Endothelial cell (in vitro differentiated cells): Measurements from ENCODE around the gene SLBP. TPM values are rescaled to one million over a fixed set of nuclear protein-coding genes. Genes with fewer than 3 reads are reported as not detected.

ENCODE experiments used
- DNase-seq: peaks from one replicate; pipeline ENCODE4 v3.0.0; 2021; ENCODE audit warnings: low spot score
- H3K27ac Mint-ChIP-seq: one replicate; pipeline ENCODE4 v1.8.0; 2021; ENCODE audit warnings: mixed read lengths, inconsistent platforms; ENCODE audit not compliant: unreplicated experiment
- H3K27me3 Mint-ChIP-seq: one replicate; pipeline ENCODE4 v1.8.0; 2021; ENCODE audit warnings: mild to moderate bottlenecking, moderate library complexity, mixed read lengths, inconsistent platforms; ENCODE audit not compliant: unreplicated experiment
- H3K36me3 Mint-ChIP-seq: one replicate; pipeline ENCODE4 v1.8.0; 2021; ENCODE audit warnings: mild to moderate bottlenecking, low read depth, mixed read lengths, inconsistent platforms; ENCODE audit not compliant: unreplicated experiment
- H3K4me1 Mint-ChIP-seq: one replicate; pipeline ENCODE4 v1.8.0; 2021; ENCODE audit warnings: mild to moderate bottlenecking, mixed read lengths, inconsistent platforms; ENCODE audit not compliant: unreplicated experiment
- H3K4me3 Mint-ChIP-seq: one replicate; pipeline ENCODE4 v1.8.0; 2021; ENCODE audit warnings: mild to moderate bottlenecking, mixed read lengths, inconsistent platforms; ENCODE audit not compliant: unreplicated experiment
- H3K9me3 Mint-ChIP-seq: one replicate; pipeline ENCODE4 v1.8.0; 2021; ENCODE audit warnings: mixed read lengths, inconsistent platforms; ENCODE audit not compliant: unreplicated experiment
- CTCF ChIP-seq: fragments of 200-600 bp; sonication (generic); IDR thresholded peaks from one replicate; pipeline ENCODE4 v1.5.0; 2021; ENCODE audit warnings: antibody characterized with exemption; ENCODE audit not compliant: unreplicated experiment
- total RNA-seq: library from RNA; stranded (reverse); fragmentation: NEBNext Ultra II Directional; extraction: Animal tissue kit (Norgen Biotek cat#: 25700); gene quantifications from one replicate; pipeline ENCODE4 v1.2.1, GENCODE V29; 2021; ENCODE audit not compliant: unreplicated experiment

SLBP gene
- total RNA-seq, 1 donor from 2014 or later, result 33.2 TPM

DNA sequence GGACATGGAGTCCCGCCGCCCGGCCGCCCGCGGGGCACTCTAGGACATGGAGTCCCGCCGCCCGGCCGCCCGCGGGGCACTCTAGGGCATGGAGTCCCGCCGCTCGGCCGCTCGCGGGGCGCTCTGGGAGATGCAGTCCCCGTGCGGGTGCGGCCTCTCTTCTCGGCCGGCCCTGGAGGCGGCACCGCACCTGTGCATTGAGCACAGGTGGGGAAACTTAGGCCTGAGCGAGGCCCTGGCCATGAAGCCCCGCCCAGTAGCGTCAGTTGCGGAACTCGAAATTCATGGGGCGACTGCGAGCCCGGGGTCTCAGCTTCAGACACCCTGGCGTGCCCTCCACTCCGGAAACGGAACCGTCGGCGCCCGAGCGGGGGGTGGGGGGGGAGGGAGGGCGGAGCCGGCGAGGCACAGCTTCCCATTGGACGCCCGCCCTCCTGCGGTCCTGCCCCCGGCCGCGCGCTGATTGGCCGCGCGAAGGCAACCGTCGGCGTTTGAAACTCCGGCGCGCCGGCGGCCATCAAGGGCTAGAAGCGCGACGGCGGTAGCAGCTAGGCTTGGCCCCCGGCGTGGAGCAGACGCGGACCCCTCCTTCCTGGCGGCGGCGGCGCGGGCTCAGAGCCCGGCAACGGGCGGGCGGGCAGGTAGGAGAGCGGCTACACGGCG lies 9.0 kb upstream of the SLBP start, which contains the start of the genes TACC3 and TMEM129:
Gene TACC3, plus strand, starts transcription at position 519 of the 663 bp plus-strand sequence. CDS start 1,901 bp downstream, outside the sequence.
Gene TMEM129, minus strand, starts transcription at position 321 of the 663 bp plus-strand sequence. CDS start 486 bp downstream, outside the sequence.
- Mint-ChIP-seq H3K9me3 (no peaks in the 10 kb centered on the region), H3K4me3 (peak within 1 kb of the TSS; percentile 92), H3K4me1 (peaks cover 14% of the 10 kb centered on the region), H3K27me3 (peaks cover 13% of the 10 kb centered on the region), H3K36me3 (peaks cover 4% of the 10 kb centered on the region), H3K27ac (no peak within 1 kb of the TSS)
- DNase-seq, result peak; percentile 91
- TF ChIP-seq CTCF, result no peak

DNA sequence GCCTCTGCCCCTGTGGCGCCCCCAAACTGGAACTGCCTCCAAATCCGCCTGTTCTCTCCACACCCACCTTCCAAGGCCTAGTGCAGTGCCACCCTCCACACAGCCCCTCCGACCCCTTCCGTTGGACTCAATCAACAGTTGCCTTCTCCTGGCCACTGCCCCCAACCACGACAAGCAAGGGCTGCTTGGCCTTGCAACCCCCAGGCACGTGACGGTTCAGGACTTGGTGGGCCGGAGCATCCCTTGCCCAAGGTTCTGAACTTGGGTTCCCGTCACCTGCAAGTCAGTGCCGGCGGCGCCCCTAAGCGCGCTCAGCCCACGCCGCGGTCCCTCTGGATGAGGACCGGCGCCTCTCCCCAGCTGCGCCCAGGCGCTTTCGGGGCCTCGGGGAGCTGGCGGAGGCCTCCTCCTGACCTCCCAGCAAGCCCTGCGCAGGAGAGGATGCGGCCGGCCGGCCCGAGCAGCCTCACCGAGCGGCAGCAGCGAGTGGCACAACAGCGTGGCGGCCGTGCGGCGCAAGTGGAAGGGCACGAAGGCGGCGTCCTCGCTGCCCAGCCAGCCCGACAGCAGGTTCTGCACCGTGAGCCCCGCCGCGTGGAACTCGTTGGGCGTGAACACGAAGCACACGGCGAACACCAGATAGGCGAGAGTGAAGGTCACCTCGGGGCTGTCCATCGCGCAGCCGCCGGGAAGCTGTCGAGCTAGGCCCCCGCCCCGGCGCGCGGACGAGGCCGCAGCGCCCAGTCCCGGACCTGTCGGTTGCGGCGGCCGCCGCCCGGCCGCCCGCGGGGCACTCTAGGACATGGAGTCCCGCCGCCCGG lies 8.3 kb upstream of the SLBP start:
- peak overlapping the region; percentile 92 for H3K4me3 Mint-ChIP-seq
- peaks cover 4% of the 10 kb centered on the region for H3K36me3 Mint-ChIP-seq
- peak; percentile 61 for DNase-seq
- peaks cover 14% of the 10 kb centered on the region for H3K4me1 Mint-ChIP-seq
- H3K9me3 Mint-ChIP-seq, result no peaks in the 10 kb centered on the region
- H3K27me3 Mint-ChIP-seq, result peaks cover 13% of the 10 kb centered on the region
- no peak overlapping the region for H3K27ac Mint-ChIP-seq
- TF ChIP-seq CTCF, result no peak

GRCh38 chr4:1718095-1718850 lies 6.2 kb upstream of the SLBP start:
- H3K27ac Mint-ChIP-seq, result no peak overlapping the region
- peaks cover 14% of the 10 kb centered on the region for H3K4me1 Mint-ChIP-seq
- no peaks in the 10 kb centered on the region for H3K9me3 Mint-ChIP-seq
- DNase-seq, result no peak
- H3K27me3 Mint-ChIP-seq, result peaks cover 11% of the 10 kb centered on the region
- no peaks in the 10 kb centered on the region for H3K36me3 Mint-ChIP-seq
- H3K4me3 Mint-ChIP-seq, result peak overlapping the region; percentile 45
- no peak for TF ChIP-seq CTCF

GRCh38 chr4:1717129-1718094 lies 5.3 kb upstream of the SLBP start:
- H3K9me3 Mint-ChIP-seq, result no peaks in the 10 kb centered on the region
- no peak overlapping the region for H3K27ac Mint-ChIP-seq
- no peak for DNase-seq
- TF ChIP-seq CTCF, result no peak
- H3K36me3 Mint-ChIP-seq, result no peaks in the 10 kb centered on the region
- no peak overlapping the region for H3K4me3 Mint-ChIP-seq
- H3K27me3 Mint-ChIP-seq, result peaks cover 8% of the 10 kb centered on the region
- H3K4me1 Mint-ChIP-seq, result peaks cover 13% of the 10 kb centered on the region
